IMR-90 (cell line): ENCODE data around the gene DUS4L. TPM values are rescaled to one million over a fixed set of nuclear protein-coding genes. Genes with fewer than 3 reads are reported as not detected.

Experiments used
- ATAC-seq: fragments of 200-7000 bp; cut with Tn5 transposase; 2 replicates; pipeline ENCODE4 v1.9.1; 2020; ENCODE audit warnings: low read depth, mild to moderate bottlenecking, moderate library complexity
- BruUV-seq: library from RNA; stranded (reverse); fragments of 400-500 nt; replicated peaks from 2 replicates; lab custom pipeline; 2021; lab: Mats Ljungman, UMichigan
- CTCF ChIA-PET: fragments of 300-600 bp; formaldehyde crosslinking; extraction: SDS; loops from one replicate; lab custom pipeline; 2021; ENCODE audit warnings: antibody characterized with exemption; lab: Yijun Ruan, JAX
- POLR2A ChIA-PET: fragments of 300-600 bp; sonication (Branson Sonifier 250); formaldehyde crosslinking; loops from one replicate; lab custom pipeline; 2022; ENCODE audit warnings: antibody characterized with exemption; ENCODE audit not compliant: unreplicated experiment; lab: Charles Lee
- DNase-seq: peaks from one replicate; pipeline ENCODE4 v3.0.0; 2013
- H2AFZ ChIP-seq: replicated peaks from 2 replicates; pipeline ENCODE3; 2013; ENCODE audit warnings: low read length, mild to moderate bottlenecking; ENCODE audit not compliant: poor library complexity
- H2AK5ac ChIP-seq: 2 replicates; pipeline ENCODE4 v1.6.1; 2013; ENCODE audit warnings: low read depth, low read length, inconsistent platforms
- H2AK9ac ChIP-seq: replicated peaks from 2 replicates; pipeline ENCODE3; 2013; ENCODE audit warnings: mild to moderate bottlenecking, low read depth, low read length, moderate library complexity; ENCODE audit not compliant: poor library complexity
- H2BK120ac ChIP-seq: 2 replicates; pipeline ENCODE4 v1.6.1; 2013; ENCODE audit warnings: low read depth, low read length, inconsistent platforms
- H2BK15ac ChIP-seq: 3 replicates; pipeline ENCODE4 v1.6.1; 2013; ENCODE audit warnings: low read depth, low read length, inconsistent platforms
- H2BK20ac ChIP-seq: 2 replicates; pipeline ENCODE4 v1.6.1; 2013; ENCODE audit warnings: low read depth, mild to moderate bottlenecking, inconsistent platforms, low read length, moderate library complexity
- H2BK5ac ChIP-seq: 2 replicates; pipeline ENCODE4 v1.6.1; 2013; ENCODE audit warnings: mild to moderate bottlenecking, low read depth, low read length, inconsistent platforms; ENCODE audit not compliant: poor library complexity, severe bottlenecking
- H3K14ac ChIP-seq: replicated peaks from 2 replicates; pipeline ENCODE4 v1.6.1; 2013; ENCODE audit warnings: low read depth, low read length, inconsistent platforms
- H3K18ac ChIP-seq: 2 replicates; pipeline ENCODE4 v1.6.1; 2013; ENCODE audit warnings: low read depth, low read length, control low read depth
- H3K23ac ChIP-seq: 2 replicates; pipeline ENCODE4 v1.6.1; 2013; ENCODE audit warnings: low read depth, low read length, inconsistent platforms
- H3K27ac ChIP-seq: 2 replicates; pipeline ENCODE4 v1.5.1; 2013; ENCODE audit warnings: mild to moderate bottlenecking, control low read depth, low read length; ENCODE audit not compliant: insufficient read depth
- H3K27me3 ChIP-seq: 2 replicates; pipeline ENCODE4 v1.6.1; 2013; ENCODE audit warnings: low read length; ENCODE audit not compliant: control insufficient read depth, insufficient read depth
- H3K36me3 ChIP-seq: 2 replicates; pipeline ENCODE4 v1.6.1; 2013; ENCODE audit warnings: low read length, mixed read lengths; ENCODE audit not compliant: control insufficient read depth, insufficient read depth
- H3K4ac ChIP-seq: 2 replicates; pipeline ENCODE4 v1.6.1; 2013; ENCODE audit warnings: low read depth, low read length, inconsistent platforms
- H3K4me1 ChIP-seq: 2 replicates; pipeline ENCODE4 v1.6.1; 2013; ENCODE audit warnings: low read length, mixed read lengths; ENCODE audit not compliant: control insufficient read depth, insufficient read depth
- H3K4me2 ChIP-seq: 2 replicates; pipeline ENCODE4 v1.6.1; 2013; ENCODE audit warnings: low read depth, mild to moderate bottlenecking, control low read depth, low read length, moderate library complexity
- H3K4me3 ChIP-seq: 2 replicates; pipeline ENCODE4 v1.5.1; 2013; ENCODE audit warnings: low read depth, mild to moderate bottlenecking, control low read depth, low read length, moderate library complexity; ENCODE audit not compliant: insufficient read depth
- H3K56ac ChIP-seq: 2 replicates; pipeline ENCODE4 v1.6.1; 2013; ENCODE audit warnings: low read length, inconsistent platforms; ENCODE audit not compliant: insufficient read depth; ENCODE audit errors: extremely low read depth
- H3K79me1 ChIP-seq, 2 experiments: 2 replicates each; pipeline ENCODE4 v1.6.1; 2013; ENCODE audit warnings: low read length in 2 of 2, inconsistent platforms in 1 of 2, low read depth in 1 of 2
- H3K9ac ChIP-seq: 2 replicates; pipeline ENCODE4 v1.6.1; 2013; ENCODE audit warnings: low read depth, low read length, control low read depth
- H3K9me1 ChIP-seq: 2 replicates; pipeline ENCODE4 v1.6.1; 2013; ENCODE audit warnings: low read length, inconsistent platforms; ENCODE audit not compliant: insufficient read depth
- H3K9me3 ChIP-seq: 2 replicates; pipeline ENCODE4 v1.6.1; 2013; ENCODE audit warnings: low read length; ENCODE audit not compliant: control insufficient read depth, insufficient read depth
- H4K20me1 ChIP-seq: 2 replicates; pipeline ENCODE4 v1.6.1; 2013; ENCODE audit warnings: low read length, inconsistent platforms; ENCODE audit not compliant: insufficient read depth
- H4K5ac ChIP-seq: 2 replicates; pipeline ENCODE4 v1.6.1; 2013; ENCODE audit warnings: mild to moderate bottlenecking, low read depth, low read length, control low read depth
- H4K8ac ChIP-seq, 2 experiments: 2 replicates each; pipeline ENCODE4 v1.6.1; 2013; ENCODE audit warnings: low read depth in 2 of 2, low read length in 2 of 2, control low read depth in 1 of 2, inconsistent platforms in 1 of 2
- H4K91ac ChIP-seq: 2 replicates; pipeline ENCODE4 v1.6.1; 2013; ENCODE audit warnings: low read depth, low read length, inconsistent platforms; ENCODE audit not compliant: insufficient read depth
- CEBPB ChIP-seq: IDR thresholded peaks from 2 replicates; pipeline ENCODE4 v1.6.1; 2012; ENCODE audit warnings: low read depth, low read length, improper control_type of control experiment
- POLR2A ChIP-seq: IDR thresholded peaks from 2 replicates; pipeline ENCODE4 v1.6.1; 2012; ENCODE audit warnings: mild to moderate bottlenecking, low read depth, low read length
- RFX5 ChIP-seq: IDR thresholded peaks from 2 replicates; pipeline ENCODE4 v1.8.0; 2012; ENCODE audit warnings: low read depth, mild to moderate bottlenecking, low read length, moderate library complexity
- SMC3 ChIP-seq: fragments of 150-350 bp; IDR thresholded peaks from 2 replicates; pipeline ENCODE4 v1.6.1; 2016; ENCODE audit warnings: low read depth, mild to moderate bottlenecking, antibody characterized with exemption, low read length, moderate library complexity
- WGBS, 2 experiments: methylation state at CpG; one replicate each; pipeline versions ENCODE4 v1.1.5 to v1.1.7; 2013; ENCODE audit warnings: missing lambda C conversion rate in 2 of 2; ENCODE audit not compliant: insufficient read length in 1 of 2; ENCODE audit errors: extremely low coverage in 2 of 2; 5-methylcytosine and 5-hydroxymethylcytosine counted together
- dilution Hi-C: fragments of 300-500 bp; cut with HindIII; formaldehyde crosslinking; loops from one replicate; pipeline ENCODE4 v1.14.3; 2018; ENCODE audit warnings: low sequenced_read_pairs; ENCODE audit not compliant: unreplicated experiment
- in situ Hi-C: fragments of 300-500 bp; cut with MboI; formaldehyde crosslinking; loops from 3 replicates; pipeline ENCODE4 v1.14.3; 2019; ENCODE audit warnings: low sequenced_read_pairs, inconsistent platforms, mixed read lengths
- intact Hi-C: fragments of 100-400 bp; cut with micrococcal nuclease; formaldehyde crosslinking; loops from 2 replicates; pipeline ENCODE4 v1.10.0; 2022
- polyA plus RNA-seq, 3 experiments: library from polyadenylated mRNA; depleted of rRNA; stranded (reverse); fragments of >200 nt; gene quantifications; 2 replicates each; pipeline ENCODE4 v1.2.3, GENCODE V29; 2012; ENCODE audit warnings: low replicate concordance in 1 of 3
- total RNA-seq: library from RNA; depleted of rRNA; stranded (reverse); fragments of >200 nt; gene quantifications from 2 replicates; pipeline ENCODE4 v1.2.3, GENCODE V29; 2012

Gene DUS4L
- total and polyA plus RNA-seq, 2 of the 4 experiments (the other 2 are of a cell fraction): 4.2 to 6.6 TPM

DNA sequence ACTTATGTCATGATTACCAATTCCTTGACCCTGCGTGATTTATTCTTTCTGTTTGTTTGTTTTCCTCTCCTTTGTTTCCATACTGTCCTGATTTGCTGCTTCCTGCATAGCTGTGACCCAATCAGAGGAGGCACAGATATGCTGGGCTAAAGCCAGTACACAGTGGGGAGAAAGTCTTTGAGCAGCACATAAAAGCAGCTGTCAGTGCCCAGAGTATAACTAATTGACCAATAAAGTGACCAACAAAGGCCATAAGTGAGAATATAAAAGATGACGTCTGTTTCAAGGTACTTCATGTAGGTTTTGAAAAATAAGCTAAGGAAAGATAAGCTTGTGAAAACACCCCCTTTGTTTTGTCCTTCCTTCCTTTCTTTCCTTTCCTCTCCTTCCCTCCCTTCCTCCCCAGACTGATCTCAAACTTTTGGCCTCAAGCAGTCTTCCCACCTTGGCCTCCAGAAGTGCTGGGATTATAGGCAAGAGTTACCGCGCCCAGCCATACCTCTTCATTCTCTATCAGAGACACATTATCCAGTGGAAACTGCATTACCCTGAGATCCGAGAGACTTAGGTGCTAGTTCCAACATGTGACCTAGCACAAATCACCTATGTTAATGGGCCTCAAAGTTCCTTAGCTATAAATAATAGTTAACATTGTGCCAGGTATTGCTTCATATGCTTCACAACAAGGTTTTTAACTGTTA, 33.3 kb downstream of the DUS4L start:
- no peaks in the 10 kb centered on the region; the same call in 1 of the 2 replicates for H3K4me1 ChIP-seq
- no peak overlapping the region for H3K27ac ChIP-seq
- no peak overlapping the region for H3K18ac ChIP-seq
- ATAC-seq (no peak), DNase-seq (no peak)
- no CpG with 5 or more reads among the region's 5 CpGs for WGBS, 2 experiments
- peaks cover 3 to 12% of the 10 kb centered on the region in 2 experiments; a peak in 3 of 4 replicates for H3K79me1 ChIP-seq
- H3K4me3 ChIP-seq: no peak overlapping the region
- H3K9me3 ChIP-seq: no peaks in the 10 kb centered on the region
- in situ Hi-C loops (no loop called here), dilution Hi-C loops (no loop called here), intact Hi-C loops (no loop called here)
- peak overlapping the region; percentile 52; the same call in 1 of the 2 replicates for H2BK120ac ChIP-seq
- H3K56ac ChIP-seq: no peak overlapping the region
- no TSS peak for BruUV-seq
- no peak overlapping the region; the same call in 1 of the 2 replicates for H4K91ac ChIP-seq
- ChIA-PET CTCF (interaction anchor here (0.6 kb wide), 1 partner anchor 500 kb away, joined by 6 read pairs; no protein-coding TSS in a partner anchor), POLR2A (no interaction called here)
- peak overlapping the region; percentile 45; the same call in 1 of the 2 replicates for H3K23ac ChIP-seq
- no peak overlapping the region for H3K9ac ChIP-seq
- H3K9me1 ChIP-seq: peaks cover 3% of the 10 kb centered on the region
- no peak overlapping the region for H4K5ac ChIP-seq
- 0 out of 3 replicates have a peak overlapping the region, but pooled peaks have one; percentile 10 for H2BK15ac ChIP-seq
- peaks cover 10% of the 10 kb centered on the region for H3K36me3 ChIP-seq
- no peak overlapping the region for H2BK20ac ChIP-seq
- H2AK5ac ChIP-seq: peak overlapping the region; percentile 18; the same call in 1 of the 2 replicates
- H2AK9ac ChIP-seq: no peak overlapping the region
- peak overlapping the region; percentile 18; the same call in 1 of the 2 replicates for H3K4ac ChIP-seq
- no peak overlapping the region for H2BK5ac ChIP-seq
- no peaks in the 10 kb centered on the region for H4K20me1 ChIP-seq
- no peak overlapping the region for H4K8ac ChIP-seq
- no peak overlapping the region for H2AFZ ChIP-seq
- TF ChIP-seq SMC3 (no peak), POLR2A (no peak), CEBPB (no peak), RFX5 (no peak)
- no peak overlapping the region for H3K4me2 ChIP-seq
- H3K27me3 ChIP-seq: no peaks in the 10 kb centered on the region
- peak overlapping the region; percentile 12 for H3K14ac ChIP-seq
